WI38 (cell line): ENCODE data around the gene SMYD3.

Experiments used
- H3K4me3 ChIP-seq: 2 replicates; pipeline ENCODE4 v1.5.1; 2011; ENCODE audit warnings: low read depth, mild to moderate bottlenecking, control low read depth, low read length
- TF ChIP-seq, protein P1 (sequence below): IDR thresholded peaks from 2 replicates; pipeline ENCODE4 v1.5.1; 2012; ENCODE audit warnings: low read depth, mild to moderate bottlenecking, control low read depth, low read length

Gene SMYD3

DNA sequence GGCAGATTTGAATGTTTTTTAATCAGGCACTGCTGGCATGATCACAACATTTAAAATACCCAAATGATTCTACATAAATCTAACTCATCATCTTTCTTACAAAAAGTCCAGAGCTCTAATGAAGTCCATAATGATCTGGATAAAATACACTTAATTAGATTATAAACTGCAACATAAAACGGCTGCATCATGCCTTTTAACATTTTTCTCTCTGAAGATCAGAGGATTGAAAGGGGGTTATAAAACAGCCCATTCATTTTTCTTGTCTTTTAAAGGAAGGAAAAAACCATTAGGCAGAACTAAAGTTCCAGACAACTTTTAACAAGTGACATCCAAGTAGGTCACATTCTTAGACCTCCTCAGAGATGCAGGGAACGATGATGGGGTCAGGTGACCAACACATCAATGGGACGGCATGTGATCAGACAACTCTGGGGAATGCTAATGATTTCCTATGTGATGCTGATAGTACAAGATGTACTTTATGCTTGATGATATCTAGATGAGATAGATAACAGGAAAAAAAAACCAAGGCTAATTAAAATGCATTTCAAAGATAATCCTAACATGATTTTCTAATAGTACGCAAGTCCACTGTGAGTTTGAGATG is 455.1 kb downstream of the SMYD3 start:
- TF ChIP-seq, protein P1, sequence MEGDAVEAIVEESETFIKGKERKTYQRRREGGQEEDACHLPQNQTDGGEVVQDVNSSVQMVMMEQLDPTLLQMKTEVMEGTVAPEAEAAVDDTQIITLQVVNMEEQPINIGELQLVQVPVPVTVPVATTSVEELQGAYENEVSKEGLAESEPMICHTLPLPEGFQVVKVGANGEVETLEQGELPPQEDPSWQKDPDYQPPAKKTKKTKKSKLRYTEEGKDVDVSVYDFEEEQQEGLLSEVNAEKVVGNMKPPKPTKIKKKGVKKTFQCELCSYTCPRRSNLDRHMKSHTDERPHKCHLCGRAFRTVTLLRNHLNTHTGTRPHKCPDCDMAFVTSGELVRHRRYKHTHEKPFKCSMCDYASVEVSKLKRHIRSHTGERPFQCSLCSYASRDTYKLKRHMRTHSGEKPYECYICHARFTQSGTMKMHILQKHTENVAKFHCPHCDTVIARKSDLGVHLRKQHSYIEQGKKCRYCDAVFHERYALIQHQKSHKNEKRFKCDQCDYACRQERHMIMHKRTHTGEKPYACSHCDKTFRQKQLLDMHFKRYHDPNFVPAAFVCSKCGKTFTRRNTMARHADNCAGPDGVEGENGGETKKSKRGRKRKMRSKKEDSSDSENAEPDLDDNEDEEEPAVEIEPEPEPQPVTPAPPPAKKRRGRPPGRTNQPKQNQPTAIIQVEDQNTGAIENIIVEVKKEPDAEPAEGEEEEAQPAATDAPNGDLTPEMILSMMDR, result no peak
- H3K4me3 ChIP-seq, result no peak overlapping the region

DNA sequence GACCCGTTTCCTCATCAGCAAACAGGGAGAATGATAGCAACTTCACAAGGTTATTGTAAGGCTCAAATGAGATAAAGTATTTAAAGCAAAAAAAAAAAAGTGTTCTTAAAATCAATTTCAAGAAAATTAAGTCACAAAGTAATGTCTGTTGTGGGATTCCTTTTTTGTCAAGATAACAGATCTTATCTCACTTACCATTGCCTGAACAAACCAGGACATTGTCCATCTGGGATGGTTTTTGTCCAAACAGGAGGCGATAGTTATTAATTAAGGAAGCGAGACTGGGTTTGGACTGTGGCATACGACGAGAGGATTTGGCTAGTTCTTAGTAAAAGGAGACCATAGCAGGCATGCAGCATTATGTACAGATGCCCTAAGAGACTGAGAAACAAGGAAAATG is 458.4 kb downstream of the SMYD3 start:
- TF ChIP-seq, protein P1, result no peak

DNA sequence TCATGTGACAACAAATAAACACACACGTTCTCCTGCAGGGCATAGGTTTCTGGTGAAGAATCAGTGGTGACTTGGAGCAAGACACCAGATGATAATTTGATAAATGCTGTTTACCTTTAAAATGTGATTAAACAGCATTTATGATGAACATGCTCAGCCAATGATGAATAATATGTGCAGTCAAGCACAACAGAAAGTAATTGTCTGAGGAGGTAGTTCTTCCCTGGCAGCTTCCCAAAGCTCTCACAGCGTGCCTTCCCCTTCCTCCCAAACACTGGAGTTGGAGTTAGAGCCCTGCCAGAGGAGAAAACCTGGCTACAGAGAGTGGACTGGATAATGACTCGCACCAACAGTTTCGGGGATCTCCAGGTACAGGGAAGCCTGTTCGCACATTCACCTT is 463.5 kb downstream of the SMYD3 start:
- TF ChIP-seq, protein P1, result no peak
- no peak overlapping the region for H3K4me3 ChIP-seq

More for the DNA sequence above, 458.4 kb downstream of the SMYD3 start:
- H3K4me3 ChIP-seq, result no peak overlapping the region

DNA sequence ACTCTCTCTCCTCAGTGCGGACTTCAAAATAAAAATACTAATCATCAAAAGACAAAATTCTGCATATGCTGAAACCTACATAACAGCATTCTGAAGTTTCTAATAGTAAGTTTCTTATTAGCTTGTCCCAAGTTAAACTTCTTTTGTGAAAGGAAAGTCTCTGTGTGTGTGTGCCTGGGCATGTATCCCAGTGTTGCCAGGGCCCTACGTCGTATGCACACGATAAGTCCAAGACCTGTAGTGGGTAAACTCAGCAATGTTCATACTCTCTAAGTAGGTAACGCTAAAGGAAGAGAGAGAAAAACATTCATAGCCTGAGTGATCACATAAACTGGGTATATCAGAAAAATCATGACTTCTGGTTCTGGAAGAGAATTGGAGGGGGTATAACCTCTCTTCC is 465.7 kb downstream of the SMYD3 start:
- H3K4me3 ChIP-seq, result no peak overlapping the region
- TF ChIP-seq, protein P1, result no peak

DNA sequence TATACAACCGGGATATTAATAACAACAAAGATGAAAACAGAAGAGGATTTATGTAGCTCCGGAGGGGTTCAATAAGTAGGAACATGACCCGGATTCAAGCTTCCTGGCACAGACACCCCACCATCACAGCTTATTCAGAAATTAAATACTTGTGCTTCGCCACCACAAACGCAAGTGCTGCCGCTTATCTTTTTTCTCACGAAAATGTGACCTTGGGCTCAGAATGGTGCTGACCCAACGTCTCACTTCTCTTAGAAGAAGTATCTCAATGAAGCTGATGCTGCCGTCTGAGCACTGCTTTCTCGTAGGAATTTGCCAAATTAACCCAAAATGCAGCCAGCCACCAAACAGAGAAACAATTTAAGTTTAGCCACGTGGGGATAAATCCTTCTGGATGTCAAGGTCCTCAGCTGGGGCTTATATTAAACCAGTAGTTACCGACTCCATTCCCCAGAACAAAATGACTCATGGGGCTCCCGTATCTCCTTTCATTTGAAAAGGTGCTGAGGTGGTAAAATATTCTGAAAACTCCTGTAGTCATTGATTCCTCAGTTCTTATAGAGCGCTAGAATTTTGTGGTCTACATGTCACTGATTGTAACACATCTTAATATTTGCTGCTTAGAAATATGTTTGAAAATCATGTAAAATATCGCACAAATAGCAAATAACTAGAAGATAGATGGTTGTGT is 466.7 kb downstream of the SMYD3 start:
- no peak overlapping the region for H3K4me3 ChIP-seq
- TF ChIP-seq, protein P1, result no peak

DNA sequence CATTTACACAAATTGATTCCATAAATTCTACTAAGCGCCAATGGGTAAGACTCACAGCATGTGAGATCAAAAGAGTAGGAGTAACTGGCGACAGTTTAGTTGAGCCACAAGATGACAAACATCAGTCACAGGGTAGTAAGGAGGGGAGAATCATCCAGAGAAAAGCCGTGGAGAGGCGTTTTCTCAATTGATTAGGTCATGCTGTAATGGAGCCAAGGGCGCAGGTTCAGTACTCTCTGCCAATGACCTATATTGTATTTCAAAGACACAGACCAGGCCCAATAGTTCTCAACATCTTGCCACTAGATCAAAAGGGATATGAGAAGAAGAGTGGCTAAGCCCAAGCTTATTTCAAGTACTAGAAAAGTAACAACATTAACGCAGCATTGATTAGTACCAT is 467.5 kb downstream of the SMYD3 start:
- no peak overlapping the region for H3K4me3 ChIP-seq
- TF ChIP-seq, protein P1, result no peak

DNA sequence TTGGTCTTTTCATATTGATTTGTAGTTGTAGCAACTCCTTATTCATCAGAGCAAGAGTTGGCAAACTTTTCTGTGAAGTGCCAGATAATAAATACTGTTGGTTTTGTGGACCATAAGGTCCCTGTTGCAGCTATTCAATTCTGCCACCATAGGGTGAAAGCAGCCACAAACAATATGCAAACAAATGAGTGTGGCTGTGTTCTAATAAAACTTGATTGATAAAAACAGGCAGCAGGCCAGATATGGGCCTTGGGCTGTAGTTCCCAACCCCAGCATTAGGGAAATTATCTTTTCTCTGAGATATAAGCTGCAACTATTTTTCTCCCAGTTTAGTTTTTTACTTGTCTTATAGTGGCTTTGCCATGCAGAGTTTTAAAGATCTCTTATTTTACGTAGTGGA is 469.2 kb downstream of the SMYD3 start:
- TF ChIP-seq, protein P1, result no peak
- no peak overlapping the region for H3K4me3 ChIP-seq
